IMR-90 (cell line): Measurements from ENCODE around the gene ZNF618. TPM values are rescaled to one million over a fixed set of nuclear protein-coding genes. Genes with fewer than 3 reads are reported as not detected.

Source experiments
- ATAC-seq: fragments of 200-7000 bp; cut with Tn5 transposase; 2 replicates; pipeline ENCODE4 v1.9.1; 2020; ENCODE audit warnings: low read depth, mild to moderate bottlenecking, moderate library complexity
- BruUV-seq: library from RNA; stranded (reverse); fragments of 400-500 nt; replicated peaks from 2 replicates; lab custom pipeline; 2021; lab: Mats Ljungman, UMichigan
- CTCF ChIA-PET: fragments of 300-600 bp; formaldehyde crosslinking; extraction: SDS; loops from one replicate; lab custom pipeline; 2021; ENCODE audit warnings: antibody characterized with exemption; lab: Yijun Ruan, JAX
- POLR2A ChIA-PET: fragments of 300-600 bp; sonication (Branson Sonifier 250); formaldehyde crosslinking; loops from one replicate; lab custom pipeline; 2022; ENCODE audit warnings: antibody characterized with exemption; ENCODE audit not compliant: unreplicated experiment; lab: Charles Lee
- DNase-seq: peaks from one replicate; pipeline ENCODE4 v3.0.0; 2013
- H2AFZ ChIP-seq: replicated peaks from 2 replicates; pipeline ENCODE3; 2013; ENCODE audit warnings: low read length, mild to moderate bottlenecking; ENCODE audit not compliant: poor library complexity
- H2AK5ac ChIP-seq: 2 replicates; pipeline ENCODE4 v1.6.1; 2013; ENCODE audit warnings: low read depth, low read length, inconsistent platforms
- H2AK9ac ChIP-seq: replicated peaks from 2 replicates; pipeline ENCODE3; 2013; ENCODE audit warnings: mild to moderate bottlenecking, low read depth, low read length, moderate library complexity; ENCODE audit not compliant: poor library complexity
- H2BK120ac ChIP-seq: 2 replicates; pipeline ENCODE4 v1.6.1; 2013; ENCODE audit warnings: low read depth, low read length, inconsistent platforms
- H2BK15ac ChIP-seq: 3 replicates; pipeline ENCODE4 v1.6.1; 2013; ENCODE audit warnings: low read depth, low read length, inconsistent platforms
- H2BK20ac ChIP-seq: 2 replicates; pipeline ENCODE4 v1.6.1; 2013; ENCODE audit warnings: low read depth, mild to moderate bottlenecking, inconsistent platforms, low read length, moderate library complexity
- H2BK5ac ChIP-seq: 2 replicates; pipeline ENCODE4 v1.6.1; 2013; ENCODE audit warnings: mild to moderate bottlenecking, low read depth, low read length, inconsistent platforms; ENCODE audit not compliant: poor library complexity, severe bottlenecking
- H3K14ac ChIP-seq: replicated peaks from 2 replicates; pipeline ENCODE4 v1.6.1; 2013; ENCODE audit warnings: low read depth, low read length, inconsistent platforms
- H3K18ac ChIP-seq: 2 replicates; pipeline ENCODE4 v1.6.1; 2013; ENCODE audit warnings: low read depth, low read length, control low read depth
- H3K23ac ChIP-seq: 2 replicates; pipeline ENCODE4 v1.6.1; 2013; ENCODE audit warnings: low read depth, low read length, inconsistent platforms
- H3K27ac ChIP-seq: 2 replicates; pipeline ENCODE4 v1.5.1; 2013; ENCODE audit warnings: mild to moderate bottlenecking, control low read depth, low read length; ENCODE audit not compliant: insufficient read depth
- H3K27me3 ChIP-seq: 2 replicates; pipeline ENCODE4 v1.6.1; 2013; ENCODE audit warnings: low read length; ENCODE audit not compliant: control insufficient read depth, insufficient read depth
- H3K36me3 ChIP-seq: 2 replicates; pipeline ENCODE4 v1.6.1; 2013; ENCODE audit warnings: low read length, mixed read lengths; ENCODE audit not compliant: control insufficient read depth, insufficient read depth
- H3K4ac ChIP-seq: 2 replicates; pipeline ENCODE4 v1.6.1; 2013; ENCODE audit warnings: low read depth, low read length, inconsistent platforms
- H3K4me1 ChIP-seq: 2 replicates; pipeline ENCODE4 v1.6.1; 2013; ENCODE audit warnings: low read length, mixed read lengths; ENCODE audit not compliant: control insufficient read depth, insufficient read depth
- H3K4me2 ChIP-seq: 2 replicates; pipeline ENCODE4 v1.6.1; 2013; ENCODE audit warnings: low read depth, mild to moderate bottlenecking, control low read depth, low read length, moderate library complexity
- H3K4me3 ChIP-seq: 2 replicates; pipeline ENCODE4 v1.5.1; 2013; ENCODE audit warnings: low read depth, mild to moderate bottlenecking, control low read depth, low read length, moderate library complexity; ENCODE audit not compliant: insufficient read depth
- H3K56ac ChIP-seq: 2 replicates; pipeline ENCODE4 v1.6.1; 2013; ENCODE audit warnings: low read length, inconsistent platforms; ENCODE audit not compliant: insufficient read depth; ENCODE audit errors: extremely low read depth
- H3K79me1 ChIP-seq, 2 experiments: 2 replicates each; pipeline ENCODE4 v1.6.1; 2013; ENCODE audit warnings: low read length in 2 of 2, inconsistent platforms in 1 of 2, low read depth in 1 of 2
- H3K9ac ChIP-seq: 2 replicates; pipeline ENCODE4 v1.6.1; 2013; ENCODE audit warnings: low read depth, low read length, control low read depth
- H3K9me1 ChIP-seq: 2 replicates; pipeline ENCODE4 v1.6.1; 2013; ENCODE audit warnings: low read length, inconsistent platforms; ENCODE audit not compliant: insufficient read depth
- H3K9me3 ChIP-seq: 2 replicates; pipeline ENCODE4 v1.6.1; 2013; ENCODE audit warnings: low read length; ENCODE audit not compliant: control insufficient read depth, insufficient read depth
- H4K20me1 ChIP-seq: 2 replicates; pipeline ENCODE4 v1.6.1; 2013; ENCODE audit warnings: low read length, inconsistent platforms; ENCODE audit not compliant: insufficient read depth
- H4K5ac ChIP-seq: 2 replicates; pipeline ENCODE4 v1.6.1; 2013; ENCODE audit warnings: mild to moderate bottlenecking, low read depth, low read length, control low read depth
- H4K8ac ChIP-seq, 2 experiments: 2 replicates each; pipeline ENCODE4 v1.6.1; 2013; ENCODE audit warnings: low read depth in 2 of 2, low read length in 2 of 2, control low read depth in 1 of 2, inconsistent platforms in 1 of 2
- H4K91ac ChIP-seq: 2 replicates; pipeline ENCODE4 v1.6.1; 2013; ENCODE audit warnings: low read depth, low read length, inconsistent platforms; ENCODE audit not compliant: insufficient read depth
- CEBPB ChIP-seq: IDR thresholded peaks from 2 replicates; pipeline ENCODE4 v1.6.1; 2012; ENCODE audit warnings: low read depth, low read length, improper control_type of control experiment
- CHD1 ChIP-seq: IDR thresholded peaks from 2 replicates; pipeline ENCODE4 v1.6.1; 2012; ENCODE audit warnings: low read depth, low read length, improper control_type of control experiment
- CTCF ChIP-seq: conservative IDR thresholded peaks from 2 replicates; pipeline ENCODE4 v1.5.1; 2012; ENCODE audit warnings: mild to moderate bottlenecking, low read depth, low read length, improper control_type of control experiment
- ELK1 ChIP-seq: fragments of 150-350 bp; IDR thresholded peaks from 2 replicates; pipeline ENCODE4 v1.6.1; 2016; ENCODE audit warnings: low read depth, mild to moderate bottlenecking, low read length, moderate library complexity, borderline replicate concordance
- FOS ChIP-seq: fragments of 150-350 bp; IDR thresholded peaks from 2 replicates; pipeline ENCODE4 v1.6.1; 2016; ENCODE audit warnings: low read depth, low read length
- MAFK ChIP-seq: IDR thresholded peaks from 2 replicates; pipeline ENCODE4 v1.6.1; 2012; ENCODE audit warnings: low read depth, low read length, improper control_type of control experiment
- MAZ ChIP-seq: IDR thresholded peaks from 2 replicates; pipeline ENCODE4 v1.6.1; 2012; ENCODE audit warnings: low read depth, mild to moderate bottlenecking, low read length, improper control_type of control experiment, moderate library complexity, borderline replicate concordance
- NFE2L2 ChIP-seq: fragments of 150-350 bp; IDR thresholded peaks from 2 replicates; pipeline ENCODE4 v1.6.1; 2016; ENCODE audit warnings: low read depth, mild to moderate bottlenecking, low read length
- POLR2A ChIP-seq: IDR thresholded peaks from 2 replicates; pipeline ENCODE4 v1.6.1; 2012; ENCODE audit warnings: mild to moderate bottlenecking, low read depth, low read length
- RAD21 ChIP-seq: IDR thresholded peaks from 2 replicates; pipeline ENCODE4 v1.6.1; 2012; ENCODE audit warnings: low read length, improper control_type of control experiment
- RCOR1 ChIP-seq: IDR thresholded peaks from 2 replicates; pipeline ENCODE4 v1.6.1; 2012; ENCODE audit warnings: mild to moderate bottlenecking, low read length, improper control_type of control experiment; ENCODE audit not compliant: insufficient replicate concordance
- RFX5 ChIP-seq: IDR thresholded peaks from 2 replicates; pipeline ENCODE4 v1.8.0; 2012; ENCODE audit warnings: low read depth, mild to moderate bottlenecking, low read length, moderate library complexity
- SMC3 ChIP-seq: fragments of 150-350 bp; IDR thresholded peaks from 2 replicates; pipeline ENCODE4 v1.6.1; 2016; ENCODE audit warnings: low read depth, mild to moderate bottlenecking, antibody characterized with exemption, low read length, moderate library complexity
- USF2 ChIP-seq: fragments of 150-350 bp; IDR thresholded peaks from 2 replicates; pipeline ENCODE4 v1.6.1; 2017; ENCODE audit warnings: mild to moderate bottlenecking, antibody characterized with exemption, low read length, low read depth
- WGBS, 2 experiments: methylation state at CpG; one replicate each; pipeline versions ENCODE4 v1.1.5 to v1.1.7; 2013; ENCODE audit warnings: missing lambda C conversion rate in 2 of 2; ENCODE audit not compliant: insufficient read length in 1 of 2; ENCODE audit errors: extremely low coverage in 2 of 2; 5-methylcytosine and 5-hydroxymethylcytosine counted together
- dilution Hi-C: fragments of 300-500 bp; cut with HindIII; formaldehyde crosslinking; loops from one replicate; pipeline ENCODE4 v1.14.3; 2018; ENCODE audit warnings: low sequenced_read_pairs; ENCODE audit not compliant: unreplicated experiment
- in situ Hi-C: fragments of 300-500 bp; cut with MboI; formaldehyde crosslinking; loops from 3 replicates; pipeline ENCODE4 v1.14.3; 2019; ENCODE audit warnings: low sequenced_read_pairs, inconsistent platforms, mixed read lengths
- intact Hi-C: fragments of 100-400 bp; cut with micrococcal nuclease; formaldehyde crosslinking; loops from 2 replicates; pipeline ENCODE4 v1.10.0; 2022
- polyA plus RNA-seq, 3 experiments: library from polyadenylated mRNA; depleted of rRNA; stranded (reverse); fragments of >200 nt; gene quantifications; 2 replicates each; pipeline ENCODE4 v1.2.3, GENCODE V29; 2012; ENCODE audit warnings: low replicate concordance in 1 of 3
- total RNA-seq: library from RNA; depleted of rRNA; stranded (reverse); fragments of >200 nt; gene quantifications from 2 replicates; pipeline ENCODE4 v1.2.3, GENCODE V29; 2012

ZNF618 gene
- total and polyA plus RNA-seq, 2 of the 4 experiments (the other 2 are of a cell fraction) = 8.2 to 9.4 TPM

GRCh38 chr9:113943112-113944009 is 67.3 kb downstream of the ZNF618 start:
- no peak overlapping the region for H3K56ac ChIP-seq
- no peak overlapping the region for H4K91ac ChIP-seq
- H3K23ac ChIP-seq = no peak overlapping the region
- WGBS, 2 experiments = 100% methylated on average over 2 of the region's 13 CpGs; no CpG with 5 or more reads in 1 of the 2 experiments
- DNase-seq = no peak
- intact Hi-C loops (no loop called here), dilution Hi-C loops (no loop called here), in situ Hi-C loops (no loop called here)
- H3K4me3 ChIP-seq = no peak overlapping the region
- no peak overlapping the region for H3K4ac ChIP-seq
- no peak overlapping the region for H3K14ac ChIP-seq
- no peak overlapping the region for H2BK15ac ChIP-seq
- ChIA-PET POLR2A (interaction anchor here (0.6 kb wide), 1 partner anchor 25 kb away, joined by 3 read pairs; no protein-coding TSS in a partner anchor), CTCF (no interaction called here)
- ATAC-seq = no peak
- H2AK9ac ChIP-seq = no peak overlapping the region
- no peak overlapping the region for H4K5ac ChIP-seq
- H4K8ac ChIP-seq = no peak overlapping the region
- no peak overlapping the region for H3K4me2 ChIP-seq
- no peak overlapping the region for H3K18ac ChIP-seq
- H3K79me1 ChIP-seq = peaks cover 55 to 72% of the 10 kb centered on the region in 2 experiments
- BruUV-seq = no TSS peak
- no peaks in the 10 kb centered on the region for H3K27me3 ChIP-seq
- H2BK120ac ChIP-seq = no peak overlapping the region
- no peak overlapping the region for H2BK5ac ChIP-seq
- peaks cover 3% of the 10 kb centered on the region; the same call in 1 of the 2 replicates for H3K4me1 ChIP-seq
- H3K36me3 ChIP-seq = peaks cover 5% of the 10 kb centered on the region; the same call in 1 of the 2 replicates
- no peak overlapping the region for H3K27ac ChIP-seq
- H4K20me1 ChIP-seq = peaks cover 14% of the 10 kb centered on the region; the same call in 1 of the 2 replicates
- H2AFZ ChIP-seq = no peak overlapping the region
- peaks cover 23% of the 10 kb centered on the region for H3K9me1 ChIP-seq
- no peak overlapping the region for H2AK5ac ChIP-seq
- H3K9ac ChIP-seq = no peak overlapping the region
- H3K9me3 ChIP-seq = no peaks in the 10 kb centered on the region
- H2BK20ac ChIP-seq = no peak overlapping the region
- no peak for TF ChIP-seq SMC3
- TF ChIP-seq CTCF = no peak
- no peak for TF ChIP-seq CEBPB
- no peak for TF ChIP-seq POLR2A
- no peak for TF ChIP-seq RFX5
- TF ChIP-seq MAZ = no peak
- no peak for TF ChIP-seq CHD1
- TF ChIP-seq RCOR1 = no peak
- no peak for TF ChIP-seq MAFK
- TF ChIP-seq NFE2L2 = no peak
- no peak for TF ChIP-seq USF2
- no peak for TF ChIP-seq RAD21
- no peak for TF ChIP-seq FOS
- no peak for TF ChIP-seq ELK1
